Gastroesophageal sphincter (tissue), 3 donors: ENCODE data around the gene TFF1.

Experiments
- POLR2A ChIP-seq, 2 donors: fragments of 450-650 bp; IDR thresholded peaks; one replicate each; pipeline ENCODE4 v1.6.1; 2017; ENCODE audit warnings: antibody characterized with exemption in 2 of 2, mild to moderate bottlenecking in 2 of 2, moderate library complexity in 1 of 2
- POLR2AphosphoS5 ChIP-seq: sonication (generic); formaldehyde crosslinking; IDR thresholded peaks from one replicate; pipeline ENCODE4 v1.6.1; 2017; ENCODE audit warnings: antibody characterized with exemption
- TF ChIP-seq, protein P1 (sequence below), 4 experiments: fragments of 200-600 bp in 2 of 4; fragments of 450-650 bp in 2 of 4; sonication (generic) in 1 of 4; IDR thresholded peaks; one replicate each; pipeline ENCODE4 v1.5.1; 2017 to 2019; ENCODE audit warnings: antibody characterized with exemption in 4 of 4, mild to moderate bottlenecking in 2 of 4, moderate library complexity in 2 of 4

DNA sequence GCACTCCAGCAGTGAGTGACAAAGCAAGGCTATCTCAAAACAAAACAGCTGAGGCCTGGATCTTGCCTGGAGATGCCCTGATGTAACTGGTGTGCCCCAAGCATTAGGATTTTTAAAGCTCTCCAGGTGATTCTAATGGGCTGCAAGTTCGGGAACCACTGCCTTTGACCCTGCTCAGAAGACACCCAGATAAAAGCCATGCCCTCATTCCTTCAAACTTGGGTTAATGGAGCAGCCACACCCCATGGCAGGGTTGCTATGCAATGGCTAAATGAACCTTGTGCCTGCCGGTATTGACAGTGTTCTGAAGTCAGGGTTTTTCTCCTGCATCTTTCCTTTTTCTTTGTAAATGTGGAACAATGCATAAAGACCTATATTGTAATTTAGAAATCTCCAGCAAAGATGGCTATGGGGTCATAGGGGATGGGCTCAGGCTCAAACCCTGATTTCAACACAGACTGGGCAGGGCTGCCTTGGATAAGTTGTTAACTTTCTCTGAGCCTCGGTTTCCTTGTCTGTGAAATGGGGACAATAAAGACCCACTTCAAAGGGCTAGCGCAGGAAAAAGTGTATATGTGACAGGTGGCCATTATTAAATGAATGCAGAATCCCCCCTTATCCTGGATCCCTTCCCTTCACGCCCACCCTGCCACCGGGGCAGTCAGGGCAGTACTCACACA, 51.6 kb downstream of the TFF1 start:
- TF ChIP-seq, protein P1, sequence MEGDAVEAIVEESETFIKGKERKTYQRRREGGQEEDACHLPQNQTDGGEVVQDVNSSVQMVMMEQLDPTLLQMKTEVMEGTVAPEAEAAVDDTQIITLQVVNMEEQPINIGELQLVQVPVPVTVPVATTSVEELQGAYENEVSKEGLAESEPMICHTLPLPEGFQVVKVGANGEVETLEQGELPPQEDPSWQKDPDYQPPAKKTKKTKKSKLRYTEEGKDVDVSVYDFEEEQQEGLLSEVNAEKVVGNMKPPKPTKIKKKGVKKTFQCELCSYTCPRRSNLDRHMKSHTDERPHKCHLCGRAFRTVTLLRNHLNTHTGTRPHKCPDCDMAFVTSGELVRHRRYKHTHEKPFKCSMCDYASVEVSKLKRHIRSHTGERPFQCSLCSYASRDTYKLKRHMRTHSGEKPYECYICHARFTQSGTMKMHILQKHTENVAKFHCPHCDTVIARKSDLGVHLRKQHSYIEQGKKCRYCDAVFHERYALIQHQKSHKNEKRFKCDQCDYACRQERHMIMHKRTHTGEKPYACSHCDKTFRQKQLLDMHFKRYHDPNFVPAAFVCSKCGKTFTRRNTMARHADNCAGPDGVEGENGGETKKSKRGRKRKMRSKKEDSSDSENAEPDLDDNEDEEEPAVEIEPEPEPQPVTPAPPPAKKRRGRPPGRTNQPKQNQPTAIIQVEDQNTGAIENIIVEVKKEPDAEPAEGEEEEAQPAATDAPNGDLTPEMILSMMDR (IDR thresholded peaks at IDR 0.05): no peak
- no peak for TF ChIP-seq POLR2AphosphoS5
- TF ChIP-seq POLR2A (IDR thresholded peaks at IDR 0.05): no peak
